Measurements from ENCODE around the gene GAL3ST2. TPM values are rescaled to one million over a fixed set of nuclear protein-coding genes. Genes with fewer than 3 reads are reported as not detected.

The GAL3ST2 gene
- total and polyA plus RNA-seq, 7 donors = 0.14 to 0.16 TPM; not detected in 5

DNA sequence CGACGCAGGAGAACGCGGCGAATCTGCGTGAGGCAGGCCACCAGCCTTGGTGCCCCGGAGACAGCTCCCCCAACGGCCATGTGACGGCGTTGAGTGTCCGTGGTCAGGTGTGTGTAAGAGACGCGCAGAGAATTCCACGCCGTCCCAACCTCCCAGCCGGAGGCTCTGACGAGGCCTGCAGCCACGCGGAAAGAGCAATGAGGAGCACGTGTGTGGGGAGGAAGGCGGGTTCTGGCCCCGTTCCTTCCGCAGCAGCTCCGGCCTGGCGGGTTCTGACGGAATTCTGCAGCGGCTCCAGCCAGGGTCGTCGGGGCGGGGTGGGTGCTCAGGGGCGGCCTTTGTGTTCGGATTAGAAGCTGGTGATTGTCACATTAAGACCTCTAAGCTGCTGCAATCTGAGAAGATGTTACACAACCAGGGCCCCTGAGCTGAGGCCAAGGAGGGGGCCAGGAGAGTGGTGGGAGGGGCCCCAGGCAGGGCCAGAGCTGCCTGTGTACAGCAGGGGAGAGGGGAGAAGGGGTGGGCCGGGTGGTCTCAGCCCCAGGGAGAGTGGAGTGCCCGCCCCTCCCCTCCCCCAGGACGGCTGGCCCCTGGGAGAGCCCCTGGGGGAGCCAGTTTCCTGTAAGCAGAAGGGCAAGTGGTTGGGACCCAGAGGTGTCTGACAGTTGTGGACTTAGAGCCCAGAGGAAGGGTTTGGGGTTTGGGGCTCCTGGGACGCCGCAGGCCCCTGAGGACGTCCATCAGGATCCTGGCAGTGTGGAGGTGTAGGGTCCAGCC lies 5.1 kb upstream of the GAL3ST2 start:
- H3K9me3 ChIP-seq = no peaks in the 10 kb centered on the region
- intact Hi-C loops (cut with DNase I) = no loop called here
- no peak overlapping the region for H3K27ac ChIP-seq
- no peak overlapping the region for H3K4me3 ChIP-seq
- WGBS, 3 donors = 31 to 47% (median 36%) methylated on average over 37 to 38 of the region's 38 CpGs
- TF ChIP-seq, protein P1, sequence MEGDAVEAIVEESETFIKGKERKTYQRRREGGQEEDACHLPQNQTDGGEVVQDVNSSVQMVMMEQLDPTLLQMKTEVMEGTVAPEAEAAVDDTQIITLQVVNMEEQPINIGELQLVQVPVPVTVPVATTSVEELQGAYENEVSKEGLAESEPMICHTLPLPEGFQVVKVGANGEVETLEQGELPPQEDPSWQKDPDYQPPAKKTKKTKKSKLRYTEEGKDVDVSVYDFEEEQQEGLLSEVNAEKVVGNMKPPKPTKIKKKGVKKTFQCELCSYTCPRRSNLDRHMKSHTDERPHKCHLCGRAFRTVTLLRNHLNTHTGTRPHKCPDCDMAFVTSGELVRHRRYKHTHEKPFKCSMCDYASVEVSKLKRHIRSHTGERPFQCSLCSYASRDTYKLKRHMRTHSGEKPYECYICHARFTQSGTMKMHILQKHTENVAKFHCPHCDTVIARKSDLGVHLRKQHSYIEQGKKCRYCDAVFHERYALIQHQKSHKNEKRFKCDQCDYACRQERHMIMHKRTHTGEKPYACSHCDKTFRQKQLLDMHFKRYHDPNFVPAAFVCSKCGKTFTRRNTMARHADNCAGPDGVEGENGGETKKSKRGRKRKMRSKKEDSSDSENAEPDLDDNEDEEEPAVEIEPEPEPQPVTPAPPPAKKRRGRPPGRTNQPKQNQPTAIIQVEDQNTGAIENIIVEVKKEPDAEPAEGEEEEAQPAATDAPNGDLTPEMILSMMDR (IDR thresholded peaks at IDR 0.05) = no peak
- H3K27me3 ChIP-seq (ENCODE audit: insufficient read depth in 3 of 3, low read length in 2 of 3) = peaks cover 0 to 20% (median 4%) of the 10 kb centered on the region in 3 donors
- DNase-seq = peak; percentile 53 to 87
- no peaks in the 10 kb centered on the region for H3K36me3 ChIP-seq (ENCODE audit: insufficient read depth in 1 of 2, low read depth in 1 of 2)
- H3K4me1 ChIP-seq = peaks cover 10% of the 10 kb centered on the region
- peak; percentile 52 to 82 (median 67) for ATAC-seq

DNA sequence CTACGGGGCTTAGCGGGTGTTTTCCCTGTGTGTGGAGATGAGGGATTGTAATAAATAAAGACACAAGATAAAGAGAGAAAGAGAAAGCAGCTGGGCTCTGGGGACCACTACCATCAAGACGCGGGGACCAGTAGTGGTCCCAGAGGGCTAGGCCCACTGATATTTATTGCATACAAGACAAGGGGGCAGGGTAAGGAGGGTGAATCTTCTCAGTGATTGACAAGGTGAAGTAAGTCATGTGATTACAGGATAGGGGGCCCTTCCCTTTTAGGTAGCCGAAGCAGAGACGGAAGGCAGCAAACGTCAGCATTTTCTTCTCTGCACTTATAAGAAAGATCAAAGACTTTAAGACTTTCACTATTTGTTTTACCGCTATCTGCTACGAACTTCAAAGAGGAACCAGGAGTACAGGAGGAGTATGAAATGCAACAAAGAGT lies 4.5 kb upstream of the GAL3ST2 start:
- TF ChIP-seq, protein P1 (IDR thresholded peaks at IDR 0.05) = no peak
- intact Hi-C loops (cut with DNase I) = no loop called here
- Histone ChIP-seq H3K9me3 (no peaks in the 10 kb centered on the region), H3K27me3 (ENCODE audit: insufficient read depth in 3 of 3, low read length in 2 of 3) (peaks cover 0 to 20% (median 4%) of the 10 kb centered on the region in 3 donors), H3K4me3 (no peak overlapping the region), H3K27ac (no peak overlapping the region), H3K36me3 (ENCODE audit: insufficient read depth in 1 of 2, low read depth in 1 of 2) (no peaks in the 10 kb centered on the region), H3K4me1 (peaks cover 10% of the 10 kb centered on the region)
- WGBS, 3 donors = 62 to 72% (median 68%) methylated on average over 9 of the region's 9 CpGs
- no peak for ATAC-seq
- no peak for DNase-seq

DNA sequence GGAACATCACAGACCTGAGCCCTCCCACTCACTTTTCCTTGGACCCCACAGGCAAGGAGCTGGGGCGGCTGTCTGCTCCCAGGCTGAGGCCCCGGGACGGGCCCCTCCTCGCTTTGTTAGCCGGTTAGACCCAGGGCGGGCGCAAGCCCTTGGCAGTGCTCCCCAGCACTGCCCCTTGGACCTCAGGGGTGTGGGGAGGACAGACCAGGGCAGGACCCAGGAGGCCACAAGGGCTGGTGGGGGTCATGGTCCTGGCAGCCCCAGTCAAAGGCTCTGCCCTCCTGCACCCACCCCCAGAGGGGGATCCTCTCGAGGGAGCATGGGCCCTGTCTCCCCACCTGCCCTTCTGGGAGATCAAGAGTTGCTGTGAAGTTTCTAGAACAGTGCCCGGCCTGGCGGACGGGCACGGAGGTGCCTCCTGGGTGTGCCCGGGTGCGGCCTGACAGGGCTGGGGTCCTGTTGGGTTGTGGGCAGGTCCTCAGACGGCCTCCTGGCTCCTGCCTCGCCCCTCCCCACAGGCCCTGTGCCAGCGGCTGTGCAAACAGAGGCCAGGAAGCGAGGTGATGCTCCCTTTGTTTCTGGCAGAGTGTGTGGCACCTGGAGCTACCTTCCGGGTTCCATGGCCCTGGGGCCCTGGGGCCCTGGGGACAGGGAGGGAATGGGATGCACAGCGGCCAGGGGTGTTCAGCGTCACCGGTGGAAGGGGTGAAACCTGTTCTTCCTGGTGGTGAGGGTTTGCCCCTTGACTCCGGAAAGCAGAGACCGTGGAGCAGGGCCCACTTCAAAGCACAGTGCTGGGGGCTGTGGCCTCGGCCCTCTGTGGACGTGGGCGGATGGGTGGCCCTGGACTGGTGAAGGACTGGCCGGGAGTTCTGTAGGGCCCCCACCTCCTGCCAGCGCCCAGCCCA lies 2.9 kb upstream of the GAL3ST2 start:
- Histone ChIP-seq H3K4me3 (no peak overlapping the region), H3K27me3 (ENCODE audit: insufficient read depth in 3 of 3, low read length in 2 of 3) (peaks cover 0 to 20% (median 4%) of the 10 kb centered on the region in 3 donors), H3K9me3 (no peaks in the 10 kb centered on the region), H3K27ac (no peak overlapping the region), H3K36me3 (ENCODE audit: insufficient read depth in 1 of 2, low read depth in 1 of 2) (no peaks in the 10 kb centered on the region), H3K4me1 (peaks cover 10% of the 10 kb centered on the region)
- 72 to 84% (median 72%) methylated on average over 26 to 29 of the region's 29 CpGs for WGBS, 3 donors
- no peak for DNase-seq
- TF ChIP-seq, protein P1 (IDR thresholded peaks at IDR 0.05) = no peak
- intact Hi-C loops (cut with DNase I) = no loop called here
- ATAC-seq = no peak

DNA sequence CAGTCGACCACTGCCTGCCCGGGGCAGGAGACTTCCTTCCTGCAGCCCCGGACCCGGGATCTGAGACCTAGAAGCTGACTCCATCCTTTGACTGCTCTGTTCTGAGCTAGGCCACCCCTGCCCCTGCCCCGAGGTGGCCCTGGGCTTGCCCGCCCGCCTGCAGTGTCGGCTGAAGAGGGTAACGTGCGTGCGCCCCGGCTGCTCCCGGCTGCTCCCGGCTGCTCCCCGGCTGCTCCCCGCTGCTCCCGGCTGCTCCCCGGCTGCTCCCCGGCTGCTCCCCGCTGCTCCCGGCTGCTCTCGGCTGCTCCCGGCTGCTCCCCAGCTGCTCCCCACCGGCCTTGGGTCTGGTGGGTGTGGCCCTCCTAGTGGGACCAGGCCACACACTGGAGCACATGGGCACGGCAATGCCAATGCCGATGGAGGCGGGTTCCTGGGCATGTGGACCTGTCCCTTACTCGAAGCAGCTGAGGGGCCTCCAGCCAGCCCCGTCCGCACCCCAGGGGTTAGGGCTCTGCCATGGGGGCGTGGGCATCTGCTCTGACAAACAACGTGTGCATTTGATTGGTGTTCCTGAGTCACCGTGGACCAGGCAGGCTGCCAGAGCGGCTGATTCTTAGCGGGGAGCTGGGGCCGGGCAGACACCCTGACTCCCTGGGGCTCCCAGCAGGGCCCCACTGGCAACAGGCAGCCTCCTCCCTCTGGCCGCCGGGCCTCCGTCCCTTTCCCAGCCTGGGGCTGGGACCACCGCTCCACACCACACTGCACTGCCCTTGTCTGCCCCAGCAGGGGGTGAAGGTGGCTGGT lies 2.0 kb upstream of the GAL3ST2 start:
- TF ChIP-seq, protein P1 (IDR thresholded peaks at IDR 0.05) = no peak
- intact Hi-C loops (cut with DNase I) = no loop called here
- ATAC-seq = no peak

More for the DNA sequence above, 2.0 kb upstream of the GAL3ST2 start:
- no peak overlapping the region for H3K27ac ChIP-seq
- H3K36me3 ChIP-seq (ENCODE audit: insufficient read depth in 1 of 2, low read depth in 1 of 2) = no peaks in the 10 kb centered on the region
- no peak overlapping the region for H3K4me3 ChIP-seq
- 36 to 57% (median 43%) methylated on average over 31 to 40 of the region's 40 CpGs for WGBS, 3 donors
- H3K27me3 ChIP-seq (ENCODE audit: insufficient read depth in 3 of 3, low read length in 2 of 3) = peaks cover 0 to 20% (median 4%) of the 10 kb centered on the region in 3 donors
- H3K9me3 ChIP-seq = no peaks in the 10 kb centered on the region
- H3K4me1 ChIP-seq = peaks cover 10% of the 10 kb centered on the region
- no peak for DNase-seq

Data from psoas muscle (tissue), 8 donors.